OCI-LY1 (cell line): ENCODE measurements around the gene ZNF853.

ENCODE experiments used
- H2AFZ ChIP-seq: fragments of 200-600 bp; sonication (generic), shearing (Covaris generic); 2 replicates; pipeline ENCODE4 v1.6.0; 2014; ENCODE audit warnings: antibody characterized with exemption, mild to moderate bottlenecking, low read length
- H3F3A ChIP-seq: fragments of 200-600 bp; sonication (generic), shearing (Covaris generic); 2 replicates; pipeline ENCODE4 v1.6.0; 2014; ENCODE audit warnings: mild to moderate bottlenecking, antibody characterized with exemption, low read length, moderate library complexity; ENCODE audit not compliant: insufficient read depth
- H3K27ac ChIP-seq: fragments of 200-600 bp; sonication (generic); 2 replicates; pipeline ENCODE4 v1.5.1; 2014; ENCODE audit warnings: low read length, mixed run types, mild to moderate bottlenecking, low read depth; ENCODE audit not compliant: poor library complexity, severe bottlenecking
- H3K27me3 ChIP-seq: fragments of 200-600 bp; sonication (generic); 2 replicates; pipeline ENCODE4 v1.6.0; 2014; ENCODE audit warnings: antibody characterized with exemption, mild to moderate bottlenecking, low read length, moderate library complexity; ENCODE audit not compliant: insufficient read depth
- H3K36me3 ChIP-seq: fragments of 200-600 bp; sonication (generic); 2 replicates; pipeline ENCODE4 v1.6.1; 2014; ENCODE audit warnings: mild to moderate bottlenecking, antibody characterized with exemption, low read length, moderate library complexity, mixed read lengths; ENCODE audit not compliant: insufficient read depth
- H3K4me1 ChIP-seq: fragments of 200-600 bp; sonication (generic); 2 replicates; pipeline ENCODE4 v1.5.1; 2014; ENCODE audit warnings: mild to moderate bottlenecking, low read length, moderate library complexity; ENCODE audit not compliant: insufficient read depth, severe bottlenecking
- H3K4me2 ChIP-seq: fragments of 200-600 bp; sonication (generic), shearing (Covaris generic); 2 replicates; pipeline ENCODE4 v1.6.1; 2014; ENCODE audit warnings: low read length
- H3K4me3 ChIP-seq: fragments of 200-600 bp; sonication (generic); 2 replicates; pipeline ENCODE4 v1.5.1; 2014; ENCODE audit warnings: low read length, low read depth, mild to moderate bottlenecking, mixed read lengths; ENCODE audit not compliant: poor library complexity, severe bottlenecking
- H3K79me2 ChIP-seq: fragments of 200-600 bp; shearing (Covaris generic); 2 replicates; pipeline ENCODE4 v1.6.1; 2016; ENCODE audit warnings: mixed run types, low read length, mixed read lengths; ENCODE audit not compliant: insufficient read depth
- H3K9ac ChIP-seq: fragments of 200-600 bp; sonication (generic), shearing (Covaris generic); 2 replicates; pipeline ENCODE4 v1.6.1; 2014; ENCODE audit warnings: mild to moderate bottlenecking, low read length, mixed read lengths
- H3K9me2 ChIP-seq: fragments of 200-600 bp; sonication (generic), shearing (Covaris generic); 2 replicates; pipeline ENCODE4 v1.6.1; 2014; ENCODE audit warnings: low read depth, mild to moderate bottlenecking, low read length, mixed read lengths
- H3K9me3 ChIP-seq: fragments of 200-600 bp; shearing (Covaris generic); 2 replicates; pipeline ENCODE4 v1.6.1; 2014; ENCODE audit warnings: low read length, mixed read lengths
- H4K20me1 ChIP-seq: fragments of 200-600 bp; sonication (generic), shearing (Covaris generic); 2 replicates; pipeline ENCODE4 v1.6.0; 2016; ENCODE audit warnings: mild to moderate bottlenecking, low read length; ENCODE audit not compliant: insufficient read depth
- EZH2 ChIP-seq: fragments of 200-600 bp; sonication (generic), shearing (Covaris generic); IDR thresholded peaks from 2 replicates; pipeline ENCODE4 v1.8.0; 2017; ENCODE audit warnings: borderline replicate concordance, mixed run types, mild to moderate bottlenecking, antibody characterized with exemption, low read length, moderate library complexity, mixed read lengths
- TF ChIP-seq, protein P1 (sequence below): fragments of 200-600 bp; sonication (generic), shearing (Covaris generic); IDR thresholded peaks from 2 replicates; pipeline ENCODE4 v1.5.1; 2017; ENCODE audit warnings: mild to moderate bottlenecking, antibody characterized with exemption, low read length, moderate library complexity, mixed read lengths

The ZNF853 gene

DNA sequence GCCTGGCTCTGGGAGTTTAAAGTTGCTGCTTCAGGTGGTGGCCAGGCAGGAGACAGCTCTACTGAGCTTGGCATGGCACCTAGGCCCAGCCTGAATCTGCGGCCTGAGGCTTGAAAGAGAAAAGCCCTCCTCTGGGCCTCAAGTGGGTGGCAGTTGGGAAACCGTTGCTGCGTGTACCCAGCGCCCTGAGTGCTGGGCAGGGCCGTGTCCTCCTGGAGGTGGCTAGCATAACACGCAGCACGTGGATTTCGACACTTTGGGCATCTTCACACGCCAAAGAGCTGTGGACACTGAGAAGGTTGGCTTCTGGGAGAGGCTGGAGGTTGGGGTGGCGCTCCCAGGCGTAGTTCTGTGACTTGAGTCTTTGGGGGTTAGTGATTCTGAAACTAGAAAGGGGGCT lies 24.2 kb downstream of the ZNF853 start:
- Histone ChIP-seq H3K4me3 (no peak overlapping the region), H3K4me1 (peaks cover 17% of the 10 kb centered on the region), H3K9me3 (no peaks in the 10 kb centered on the region), H3K27ac (no peak overlapping the region), H3F3A (no peaks in the 10 kb centered on the region), H3K9ac (no peak overlapping the region), H3K4me2 (no peak overlapping the region), H3K9me2 (no peaks in the 10 kb centered on the region), H2AFZ (no peak overlapping the region), H3K27me3 (no peaks in the 10 kb centered on the region), H3K79me2 (no peaks in the 10 kb centered on the region), H3K36me3 (peaks cover 56% of the 10 kb centered on the region), H4K20me1 (no peaks in the 10 kb centered on the region)
- TF ChIP-seq EZH2, result no peak
- TF ChIP-seq, protein P1, sequence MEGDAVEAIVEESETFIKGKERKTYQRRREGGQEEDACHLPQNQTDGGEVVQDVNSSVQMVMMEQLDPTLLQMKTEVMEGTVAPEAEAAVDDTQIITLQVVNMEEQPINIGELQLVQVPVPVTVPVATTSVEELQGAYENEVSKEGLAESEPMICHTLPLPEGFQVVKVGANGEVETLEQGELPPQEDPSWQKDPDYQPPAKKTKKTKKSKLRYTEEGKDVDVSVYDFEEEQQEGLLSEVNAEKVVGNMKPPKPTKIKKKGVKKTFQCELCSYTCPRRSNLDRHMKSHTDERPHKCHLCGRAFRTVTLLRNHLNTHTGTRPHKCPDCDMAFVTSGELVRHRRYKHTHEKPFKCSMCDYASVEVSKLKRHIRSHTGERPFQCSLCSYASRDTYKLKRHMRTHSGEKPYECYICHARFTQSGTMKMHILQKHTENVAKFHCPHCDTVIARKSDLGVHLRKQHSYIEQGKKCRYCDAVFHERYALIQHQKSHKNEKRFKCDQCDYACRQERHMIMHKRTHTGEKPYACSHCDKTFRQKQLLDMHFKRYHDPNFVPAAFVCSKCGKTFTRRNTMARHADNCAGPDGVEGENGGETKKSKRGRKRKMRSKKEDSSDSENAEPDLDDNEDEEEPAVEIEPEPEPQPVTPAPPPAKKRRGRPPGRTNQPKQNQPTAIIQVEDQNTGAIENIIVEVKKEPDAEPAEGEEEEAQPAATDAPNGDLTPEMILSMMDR, result no peak

DNA sequence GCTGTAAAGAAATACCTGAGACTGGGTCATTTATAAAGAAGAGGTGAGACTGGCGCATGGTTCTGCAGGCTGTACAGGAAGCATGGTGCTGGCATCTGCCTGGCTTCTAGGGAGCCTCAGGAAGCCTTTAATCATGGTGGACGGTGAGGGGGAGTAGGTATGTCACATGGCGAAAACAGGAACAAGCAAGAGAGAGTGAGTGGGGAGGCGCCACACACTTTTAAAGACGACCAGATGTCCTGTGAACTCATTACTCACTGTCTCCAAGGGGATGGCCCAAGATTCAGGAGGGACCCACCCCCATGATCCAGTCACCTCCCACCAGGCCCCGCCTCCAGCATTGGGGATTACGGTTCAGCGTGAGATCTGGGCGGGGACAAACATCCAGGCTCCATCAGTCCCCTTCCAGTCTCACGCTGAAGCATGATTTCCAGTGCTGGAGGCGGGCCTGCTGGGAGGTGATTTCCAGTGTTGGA lies 24.9 kb downstream of the ZNF853 start:
- Histone ChIP-seq H3K9me2 (no peaks in the 10 kb centered on the region), H3K4me3 (no peak overlapping the region), H3K36me3 (peaks cover 62% of the 10 kb centered on the region), H3K79me2 (no peaks in the 10 kb centered on the region), H3K4me2 (no peak overlapping the region), H3K9me3 (no peaks in the 10 kb centered on the region), H3K27ac (no peak overlapping the region), H4K20me1 (no peaks in the 10 kb centered on the region), H3K27me3 (no peaks in the 10 kb centered on the region), H3F3A (no peaks in the 10 kb centered on the region), H3K4me1 (peaks cover 17% of the 10 kb centered on the region), H2AFZ (no peak overlapping the region), H3K9ac (no peak overlapping the region)
- TF ChIP-seq, protein P1, result no peak
- TF ChIP-seq EZH2, result no peak

DNA sequence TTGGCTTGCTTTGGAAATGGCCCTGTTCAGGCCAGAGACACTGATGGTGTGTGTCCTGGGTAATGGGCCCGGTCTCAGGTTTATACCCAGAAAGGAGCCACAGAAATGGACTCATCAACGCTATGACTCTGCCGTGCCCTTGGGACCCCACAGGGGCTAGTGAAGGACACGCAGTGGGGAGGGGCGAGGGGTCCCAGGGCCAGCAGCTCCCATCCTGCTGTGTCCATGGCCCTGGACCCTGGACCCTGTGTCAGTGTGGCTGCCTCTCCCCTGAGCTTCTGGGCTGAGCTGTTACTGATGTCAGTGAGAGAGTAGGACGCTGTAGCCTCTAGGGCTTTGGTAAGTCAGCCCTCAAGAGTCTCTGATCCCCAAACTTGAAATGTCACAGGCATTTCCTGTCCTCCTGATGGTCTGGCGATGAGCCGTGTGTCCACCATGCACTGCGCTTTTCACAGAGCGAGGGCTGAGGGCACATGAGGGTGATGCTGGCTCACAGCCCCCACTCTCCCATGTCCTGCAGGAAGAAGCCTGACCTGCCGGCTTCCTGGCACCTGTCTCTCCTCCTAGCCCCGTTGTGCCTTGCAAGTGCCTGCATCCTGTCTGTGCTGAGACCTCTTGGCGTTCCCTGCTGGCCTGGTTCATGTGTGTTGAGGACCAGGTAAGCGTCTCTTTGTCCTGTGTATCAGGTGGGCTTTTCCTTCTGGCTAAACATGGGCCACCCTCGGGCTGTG lies 26.1 kb downstream of the ZNF853 start:
- peaks cover 15% of the 10 kb centered on the region for H3K4me1 ChIP-seq
- H4K20me1 ChIP-seq, result no peaks in the 10 kb centered on the region
- TF ChIP-seq, protein P1, result no peak
- TF ChIP-seq EZH2, result no peak
- no peak overlapping the region for H3K27ac ChIP-seq
- H3K9me3 ChIP-seq, result no peaks in the 10 kb centered on the region
- no peak overlapping the region for H3K4me2 ChIP-seq
- no peaks in the 10 kb centered on the region for H3K9me2 ChIP-seq
- H3K4me3 ChIP-seq, result no peak overlapping the region
- no peaks in the 10 kb centered on the region for H3K79me2 ChIP-seq
- no peak overlapping the region for H2AFZ ChIP-seq
- peaks cover 69% of the 10 kb centered on the region for H3K36me3 ChIP-seq
- H3F3A ChIP-seq, result no peaks in the 10 kb centered on the region
- no peaks in the 10 kb centered on the region for H3K27me3 ChIP-seq
- no peak overlapping the region for H3K9ac ChIP-seq
